Measurements from ENCODE around the gene CHST11.
"Not testable (repeated sequence)": the region's sequence is repeated elsewhere in the genome, so short reads cannot be mapped to it uniquely, and the experiment has no call there.

CHST11 gene

GRCh38 chr12:104741077-104741476 is 284.3 kb downstream of the CHST11 start:
- Mint-ChIP-seq H3K4me1 (ENCODE audit: low read depth) (peaks cover 56% of the 10 kb centered on the region), H3K9me3 (ENCODE audit: low read depth) (peaks cover 3% of the 10 kb centered on the region), H3K36me3 (peaks cover 10% of the 10 kb centered on the region), H3K4me3 (no peak overlapping the region), H3K27ac (peak overlapping the region; percentile 30), H3K27me3 (no peaks in the 10 kb centered on the region)

- H3K9me3 Mint-ChIP-seq (ENCODE audit: low read depth): peaks cover 3% of the 10 kb centered on the region
- no peak overlapping the region for H3K4me3 Mint-ChIP-seq
- H3K4me1 Mint-ChIP-seq (ENCODE audit: low read depth): peaks cover 58% of the 10 kb centered on the region
- no peak overlapping the region for H3K27ac Mint-ChIP-seq
- H3K36me3 Mint-ChIP-seq: peaks cover 10% of the 10 kb centered on the region
- H3K27me3 Mint-ChIP-seq: no peaks in the 10 kb centered on the region
Observed at GRCh38 chr12:104741497-104742367, 285.0 kb downstream of the CHST11 start.

GRCh38 chr12:104742551-104743201 is 285.9 kb downstream of the CHST11 start:
- Mint-ChIP-seq H3K27ac (peak overlapping the region; percentile 48), H3K36me3 (peaks cover 10% of the 10 kb centered on the region), H3K4me1 (ENCODE audit: low read depth) (peaks cover 58% of the 10 kb centered on the region)

GRCh38 chr12:104743202-104743580 is 286.4 kb downstream of the CHST11 start:
- Mint-ChIP-seq H3K27ac (no peak overlapping the region), H3K36me3 (peaks cover 10% of the 10 kb centered on the region), H3K4me3 (no peak overlapping the region), H3K27me3 (no peaks in the 10 kb centered on the region), H3K9me3 (ENCODE audit: low read depth) (peaks cover 3% of the 10 kb centered on the region), H3K4me1 (ENCODE audit: low read depth) (peaks cover 60% of the 10 kb centered on the region)

More at GRCh38 chr12:104742551-104743201, 285.9 kb downstream of the CHST11 start:
- Mint-ChIP-seq H3K4me3 (no peak overlapping the region), H3K9me3 (ENCODE audit: low read depth) (peaks cover 3% of the 10 kb centered on the region), H3K27me3 (no peaks in the 10 kb centered on the region)

DNA sequence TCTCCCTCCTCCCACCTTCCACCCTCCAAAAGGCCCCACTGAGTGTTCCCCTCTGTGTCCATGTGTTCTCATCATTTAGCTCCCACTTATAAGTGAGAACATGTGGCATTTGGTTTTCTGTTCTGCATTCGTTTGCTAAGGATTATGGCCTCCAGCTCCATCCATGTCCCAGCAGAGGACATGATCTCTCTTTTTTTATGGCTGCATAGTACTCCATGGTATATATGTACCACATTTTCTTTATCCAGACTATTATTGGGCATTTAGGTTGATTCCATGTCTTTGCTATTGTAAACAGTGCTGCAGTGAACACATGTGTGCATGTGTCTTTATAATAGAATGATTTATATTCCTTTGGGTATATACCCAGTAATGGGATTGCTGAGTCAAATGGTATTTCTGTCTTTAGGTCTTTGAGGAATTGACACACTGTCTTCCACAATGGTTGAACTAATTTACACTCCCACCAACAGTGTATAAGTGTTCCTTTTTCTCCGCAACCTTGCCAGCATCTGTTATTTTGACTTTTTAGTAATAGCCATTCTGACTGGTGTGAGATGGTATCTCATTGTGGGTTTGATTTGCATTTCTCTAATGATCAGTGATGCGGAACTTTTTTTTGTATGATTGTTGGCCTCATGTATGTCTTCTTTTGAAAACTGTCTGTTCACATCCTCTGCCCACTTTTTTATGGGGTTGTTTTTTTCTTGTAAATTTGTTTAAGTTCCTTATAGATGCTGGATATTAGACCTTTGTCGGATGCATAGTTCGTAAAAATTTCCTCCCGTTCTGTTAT is 287.2 kb downstream of the CHST11 start:
- Mint-ChIP-seq H3K36me3 (peaks cover 10% of the 10 kb centered on the region), H3K4me1 (ENCODE audit: low read depth) (peaks cover 58% of the 10 kb centered on the region)
- not testable (repeated sequence) for H3K4me3 Mint-ChIP-seq; H3K9me3 Mint-ChIP-seq (ENCODE audit: low read depth); H3K27me3 Mint-ChIP-seq; H3K27ac Mint-ChIP-seq

GRCh38 chr12:104746467-104747088 is 289.8 kb downstream of the CHST11 start:
- H3K27me3 Mint-ChIP-seq: no peaks in the 10 kb centered on the region
- no peak overlapping the region for H3K4me3 Mint-ChIP-seq
- H3K4me1 Mint-ChIP-seq (ENCODE audit: low read depth): peaks cover 52% of the 10 kb centered on the region
- H3K9me3 Mint-ChIP-seq (ENCODE audit: low read depth): peaks cover 3% of the 10 kb centered on the region
- H3K27ac Mint-ChIP-seq: peak overlapping the region; percentile 3
- peaks cover 6% of the 10 kb centered on the region for H3K36me3 Mint-ChIP-seq

DNA sequence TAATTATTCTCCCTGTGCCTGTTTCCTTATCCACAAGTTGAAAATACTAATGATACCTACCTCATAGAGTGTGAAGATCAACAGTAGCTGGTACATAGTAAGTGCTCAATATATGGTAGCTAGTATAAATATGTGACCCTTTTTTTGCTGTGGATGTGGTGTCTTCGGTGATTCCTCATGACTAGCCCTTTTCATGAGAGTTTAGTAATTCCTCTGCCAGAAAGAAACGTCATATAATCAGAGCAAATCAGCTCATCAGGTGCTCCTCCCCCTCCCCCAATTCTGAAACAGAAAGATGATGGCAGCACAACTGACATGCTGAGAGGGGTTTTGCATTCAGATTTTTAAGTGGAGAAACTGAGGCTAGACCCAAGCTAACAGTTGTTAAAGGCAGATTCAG is 290.6 kb downstream of the CHST11 start:
- Mint-ChIP-seq H3K4me1 (ENCODE audit: low read depth) (peaks cover 52% of the 10 kb centered on the region), H3K4me3 (peak overlapping the region; percentile 70), H3K9me3 (ENCODE audit: low read depth) (peaks cover 3% of the 10 kb centered on the region), H3K27ac (no peak overlapping the region), H3K36me3 (peaks cover 6% of the 10 kb centered on the region), H3K27me3 (no peaks in the 10 kb centered on the region)

GRCh38 chr12:104747955-104748354 is 291.2 kb downstream of the CHST11 start:
- peaks cover 5% of the 10 kb centered on the region for H3K36me3 Mint-ChIP-seq
- H3K4me1 Mint-ChIP-seq (ENCODE audit: low read depth): peaks cover 52% of the 10 kb centered on the region
- peaks cover 3% of the 10 kb centered on the region for H3K9me3 Mint-ChIP-seq (ENCODE audit: low read depth)
- H3K27ac Mint-ChIP-seq: peak overlapping the region; percentile 62
- peak overlapping the region; percentile 70 for H3K4me3 Mint-ChIP-seq
- no peaks in the 10 kb centered on the region for H3K27me3 Mint-ChIP-seq

- Mint-ChIP-seq H3K27me3 (no peaks in the 10 kb centered on the region), H3K9me3 (ENCODE audit: low read depth) (peaks cover 3% of the 10 kb centered on the region), H3K36me3 (peaks cover 3% of the 10 kb centered on the region), H3K4me1 (ENCODE audit: low read depth) (peaks cover 52% of the 10 kb centered on the region), H3K4me3 (no peak overlapping the region), H3K27ac (no peak overlapping the region)
Observed at GRCh38 chr12:104748356-104748755, 291.6 kb downstream of the CHST11 start.

GRCh38 chr12:104748790-104749189 is 292.0 kb downstream of the CHST11 start:
- Mint-ChIP-seq H3K4me1 (ENCODE audit: low read depth) (peaks cover 52% of the 10 kb centered on the region), H3K36me3 (peaks cover 1% of the 10 kb centered on the region), H3K27ac (no peak overlapping the region), H3K27me3 (no peaks in the 10 kb centered on the region), H3K9me3 (ENCODE audit: low read depth) (peaks cover 1% of the 10 kb centered on the region), H3K4me3 (no peak overlapping the region)

- Mint-ChIP-seq H3K4me3 (no peak overlapping the region), H3K36me3 (no peaks in the 10 kb centered on the region), H3K27me3 (no peaks in the 10 kb centered on the region), H3K27ac (no peak overlapping the region), H3K4me1 (ENCODE audit: low read depth) (peaks cover 51% of the 10 kb centered on the region), H3K9me3 (ENCODE audit: low read depth) (no peaks in the 10 kb centered on the region)
Observed at GRCh38 chr12:104749545-104749944, 292.8 kb downstream of the CHST11 start.

- no peaks in the 10 kb centered on the region for H3K36me3 Mint-ChIP-seq
- no peak overlapping the region for H3K4me3 Mint-ChIP-seq
- no peak overlapping the region for H3K27ac Mint-ChIP-seq
- H3K27me3 Mint-ChIP-seq: no peaks in the 10 kb centered on the region
- no peaks in the 10 kb centered on the region for H3K9me3 Mint-ChIP-seq (ENCODE audit: low read depth)
- H3K4me1 Mint-ChIP-seq (ENCODE audit: low read depth): peaks cover 50% of the 10 kb centered on the region
Observed at GRCh38 chr12:104750061-104750460, 293.3 kb downstream of the CHST11 start.

DNA sequence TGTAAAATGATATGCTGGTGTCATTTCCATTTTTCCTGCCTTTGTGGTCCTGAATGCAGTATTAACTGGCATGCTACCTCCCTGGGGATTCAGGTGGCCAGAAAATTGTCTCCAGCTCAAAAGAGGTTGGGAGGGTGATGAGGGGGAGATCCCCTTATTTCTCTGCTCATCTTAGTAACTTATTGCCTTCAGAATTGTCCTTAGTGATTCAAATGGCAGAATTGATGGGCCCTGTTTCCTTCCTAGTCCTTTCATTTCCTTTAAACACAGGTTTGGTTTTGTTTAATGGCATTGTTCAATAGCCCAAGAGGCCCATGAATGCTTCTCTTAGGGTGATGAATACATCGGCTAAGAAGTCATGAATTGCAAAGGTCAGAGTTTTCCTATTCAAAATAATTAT is 294.4 kb downstream of the CHST11 start:
- no peaks in the 10 kb centered on the region for H3K36me3 Mint-ChIP-seq
- no peak overlapping the region for H3K4me3 Mint-ChIP-seq
- no peaks in the 10 kb centered on the region for H3K9me3 Mint-ChIP-seq (ENCODE audit: low read depth)
- H3K4me1 Mint-ChIP-seq (ENCODE audit: low read depth): peaks cover 42% of the 10 kb centered on the region
- no peak overlapping the region for H3K27ac Mint-ChIP-seq
- no peaks in the 10 kb centered on the region for H3K27me3 Mint-ChIP-seq

DNA sequence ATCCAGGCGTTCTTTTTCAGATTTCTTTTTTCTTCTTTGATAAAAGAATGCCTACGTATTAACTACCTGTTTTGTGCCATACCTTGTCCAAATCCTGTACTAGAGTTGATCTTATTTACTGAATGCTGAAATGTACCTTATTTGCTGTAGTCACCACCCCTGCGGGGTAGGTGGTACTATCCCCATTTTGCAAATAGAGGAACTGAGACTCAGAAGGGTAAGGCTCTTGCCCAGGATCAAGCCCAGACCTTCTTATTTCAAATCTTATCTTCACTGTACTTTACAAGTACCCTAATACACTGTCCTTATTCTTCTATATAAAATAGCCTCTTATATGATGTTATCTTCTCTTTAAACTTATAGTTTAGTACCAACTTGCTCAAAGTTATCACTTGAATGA is 294.8 kb downstream of the CHST11 start:
- no peak overlapping the region for H3K4me3 Mint-ChIP-seq
- H3K4me1 Mint-ChIP-seq (ENCODE audit: low read depth): peaks cover 37% of the 10 kb centered on the region
- no peaks in the 10 kb centered on the region for H3K9me3 Mint-ChIP-seq (ENCODE audit: low read depth)
- H3K36me3 Mint-ChIP-seq: no peaks in the 10 kb centered on the region
- no peak overlapping the region for H3K27ac Mint-ChIP-seq
- no peaks in the 10 kb centered on the region for H3K27me3 Mint-ChIP-seq

Data from activated naive CD8-positive, alpha-beta T cell (primary cell).